HG03521 (cell line): ENCODE measurements around the gene CD74.
A peak's percentile ranks its signal among the peaks of the same experiment; 100 is the strongest.
"Not testable (repeated sequence)": the region's sequence is repeated elsewhere in the genome, so short reads cannot be mapped to it uniquely, and the experiment has no call there.

ENCODE experiments used
- ATAC-seq: cut with Tn5 transposase; IDR thresholded peaks from one replicate; pipeline ENCODE4 v1.9.1; 2021; ENCODE audit warnings: mild to moderate bottlenecking, moderate library complexity; ENCODE audit not compliant: unreplicated experiment

Gene CD74

GRCh38 chr5:150412319-150413175, at the start of gene CD74:
CD74 (minus strand) TSS chr5:150412910; CDS start chr5:150412749, 161 bp downstream.
- ATAC-seq, result peak; percentile 61

DNA sequence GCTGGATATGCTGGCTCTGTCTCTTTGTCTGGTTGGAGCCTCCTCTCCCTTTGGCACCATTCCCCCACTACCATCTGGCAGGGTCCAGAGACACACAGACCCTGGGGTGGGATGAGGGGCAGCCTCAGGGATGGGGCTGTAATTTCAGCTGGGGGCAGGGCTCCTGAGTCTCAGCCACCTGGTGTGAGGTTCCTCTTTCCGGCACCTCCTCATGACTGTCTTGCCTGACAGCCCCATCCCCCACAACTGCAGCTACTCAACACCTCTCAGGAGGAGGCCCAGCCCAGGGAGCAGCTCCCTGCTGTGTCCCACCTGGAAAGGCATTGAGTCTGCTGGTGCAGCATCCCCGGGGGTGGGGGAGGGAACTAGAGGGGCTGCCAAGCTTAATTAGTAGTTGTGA, 48.5 kb upstream of the CD74 start:
- peak; percentile 75 for ATAC-seq

- no peak for ATAC-seq
Observed at GRCh38 chr5:150460781-150461180, 48.1 kb upstream of the CD74 start.

- peak; percentile 57 for ATAC-seq
Observed at GRCh38 chr5:150458802-150459557, 46.3 kb upstream of the CD74 start.

GRCh38 chr5:150457562-150458240, 45.0 kb upstream of the CD74 start:
- ATAC-seq, result no peak

GRCh38 chr5:150457121-150457520, 44.4 kb upstream of the CD74 start:
- ATAC-seq, result no peak

DNA sequence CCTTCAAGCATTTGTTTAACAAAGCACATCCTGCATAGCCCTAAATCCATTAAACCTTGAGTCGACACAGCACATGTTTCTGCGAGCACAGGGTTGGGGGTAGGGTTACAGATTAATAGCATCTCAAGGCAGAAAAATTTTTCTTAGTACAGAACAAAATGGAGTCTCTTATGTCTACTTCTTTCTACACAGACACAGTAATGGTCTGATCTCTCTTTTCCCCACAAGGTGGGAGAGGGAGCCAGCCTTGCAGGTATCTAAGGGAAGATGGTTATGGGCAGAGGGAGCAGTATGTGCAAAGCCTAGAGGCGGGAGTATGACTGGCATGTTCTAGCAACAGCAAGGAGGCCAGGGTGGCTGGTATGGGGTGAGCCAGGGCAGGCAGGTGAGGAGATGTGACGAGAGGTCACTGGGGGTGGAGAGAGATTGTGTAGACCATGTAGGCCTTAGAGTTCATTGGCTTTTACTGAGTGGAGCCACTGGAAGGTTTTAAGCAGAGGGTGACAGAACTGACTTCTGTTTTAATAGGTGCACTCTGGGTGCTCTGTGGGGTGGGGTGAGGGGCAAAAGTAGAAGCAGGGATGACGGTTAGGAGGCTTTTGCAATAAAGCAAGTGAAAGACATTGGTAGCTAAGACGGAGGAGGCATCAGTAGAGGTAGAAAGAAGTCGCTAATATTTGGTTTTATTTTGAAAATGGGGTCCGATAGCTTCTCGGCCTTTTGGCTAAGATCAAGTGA, 42.0 kb upstream of the CD74 start:
- no peak for ATAC-seq

- not testable (repeated sequence) for ATAC-seq
Observed at GRCh38 chr5:150454027-150454426, 41.3 kb upstream of the CD74 start.

- ATAC-seq, result no peak
Observed at GRCh38 chr5:150452914-150453313, 40.2 kb upstream of the CD74 start.

DNA sequence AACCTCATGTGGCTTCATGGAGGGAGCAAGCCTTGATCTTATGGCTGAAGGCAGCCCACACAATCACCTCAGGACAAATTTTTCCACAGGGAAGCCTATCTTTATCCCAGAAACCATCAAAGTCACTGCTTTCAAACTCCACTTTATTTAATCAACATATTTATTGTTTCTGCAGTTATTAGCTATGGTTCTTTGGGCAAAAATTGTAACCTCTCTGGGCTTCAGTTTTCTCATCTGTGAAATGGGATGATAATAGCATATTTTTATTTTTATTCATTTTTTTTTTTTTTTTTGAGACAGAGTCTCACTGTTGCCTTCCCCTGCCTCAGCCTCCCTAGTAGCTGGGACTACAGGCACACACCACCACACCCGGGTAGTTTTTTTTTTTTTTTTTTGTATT, 38.9 kb upstream of the CD74 start:
- no peak for ATAC-seq

GRCh38 chr5:150449517-150450339, 37.0 kb upstream of the CD74 start, which contains the start of gene RPS14:
RPS14 (minus strand) TSS chr5:150449739; CDS start chr5:150447733, 2,006 bp downstream.
- peak; percentile 87 for ATAC-seq

GRCh38 chr5:150448952-150449516, 36.3 kb upstream of the CD74 start:
- ATAC-seq, result peak; percentile 17

DNA sequence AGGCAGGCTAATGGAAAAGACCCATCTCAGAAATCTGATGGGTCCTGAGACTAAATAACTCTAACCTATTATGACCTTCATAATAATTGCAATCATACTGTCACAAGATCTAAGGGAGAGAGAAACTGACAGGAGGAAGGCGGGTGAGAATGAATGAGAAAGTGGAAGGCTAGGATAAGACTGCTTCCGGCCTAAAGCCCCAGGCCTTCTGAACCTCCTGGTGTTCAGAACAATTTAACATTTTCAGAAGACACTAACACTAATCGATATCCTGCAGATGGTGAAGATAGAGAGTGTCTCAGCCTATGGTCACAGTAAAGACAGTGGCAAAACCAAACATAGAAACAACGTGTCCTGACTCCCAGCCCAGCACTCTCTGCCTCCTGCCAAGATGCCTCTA, 35.6 kb upstream of the CD74 start:
- no peak for ATAC-seq

DNA sequence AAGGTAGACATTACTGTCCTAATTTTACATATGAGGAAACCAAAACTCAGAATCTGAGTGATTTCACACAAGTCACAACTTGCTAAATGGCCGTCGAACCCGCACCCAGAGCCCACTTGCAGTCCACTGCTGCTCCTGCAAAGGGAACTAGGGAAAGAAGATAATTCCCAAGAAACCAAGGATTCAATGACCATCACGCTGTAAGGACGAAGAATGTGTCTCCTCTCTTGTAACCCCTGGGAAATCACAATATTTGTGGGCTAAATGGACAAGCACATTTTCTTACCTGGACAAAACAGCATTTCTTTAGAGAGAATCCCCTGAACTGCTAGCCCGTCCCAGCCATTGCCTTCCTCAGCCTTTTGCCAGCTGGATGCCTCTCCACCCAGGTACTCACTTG, 34.5 kb upstream of the CD74 start:
- ATAC-seq, result no peak

DNA sequence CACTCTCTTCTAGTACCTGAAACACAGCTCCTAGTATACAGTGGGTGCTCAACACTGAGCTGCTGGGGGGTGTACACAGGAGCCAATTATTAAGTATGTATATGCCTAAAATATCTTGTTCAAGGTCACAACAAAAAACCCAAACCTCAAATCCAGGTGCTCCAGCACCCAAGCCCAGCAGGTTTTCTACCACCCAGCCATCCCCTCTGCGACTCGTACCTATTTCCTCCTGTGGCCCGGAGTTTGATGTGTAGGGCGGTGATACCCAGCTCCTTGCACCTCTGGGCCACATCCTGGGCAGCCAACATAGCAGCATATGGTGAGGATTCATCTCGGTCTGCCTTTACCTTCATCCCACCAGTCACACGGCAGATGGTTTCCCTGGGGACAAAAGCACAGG, 33.9 kb upstream of the CD74 start:
- ATAC-seq, result no peak

GRCh38 chr5:150446088-150446487, 33.4 kb upstream of the CD74 start:
- ATAC-seq, result no peak

DNA sequence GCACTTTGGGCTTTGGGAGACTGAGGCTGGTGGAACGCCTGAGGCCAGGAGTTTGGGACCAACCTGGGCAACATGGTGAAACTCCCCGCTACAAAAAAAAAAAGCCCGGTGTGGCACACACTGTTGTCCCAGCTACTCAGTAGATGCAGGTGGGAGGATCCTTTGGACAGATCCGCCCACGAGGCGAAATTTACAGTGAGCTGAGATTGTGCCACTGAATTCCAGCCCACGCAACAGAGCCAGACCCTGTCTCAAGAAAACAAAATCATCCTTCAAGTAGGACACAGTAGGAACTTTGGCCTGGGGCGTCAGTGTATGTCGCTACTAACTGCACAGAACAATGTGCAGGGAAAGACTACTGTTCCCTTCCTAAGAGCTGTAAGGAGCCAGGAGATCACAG, 32.1 kb upstream of the CD74 start:
- no peak for ATAC-seq

GRCh38 chr5:150443242-150444075, 30.7 kb upstream of the CD74 start:
- ATAC-seq, result no peak

DNA sequence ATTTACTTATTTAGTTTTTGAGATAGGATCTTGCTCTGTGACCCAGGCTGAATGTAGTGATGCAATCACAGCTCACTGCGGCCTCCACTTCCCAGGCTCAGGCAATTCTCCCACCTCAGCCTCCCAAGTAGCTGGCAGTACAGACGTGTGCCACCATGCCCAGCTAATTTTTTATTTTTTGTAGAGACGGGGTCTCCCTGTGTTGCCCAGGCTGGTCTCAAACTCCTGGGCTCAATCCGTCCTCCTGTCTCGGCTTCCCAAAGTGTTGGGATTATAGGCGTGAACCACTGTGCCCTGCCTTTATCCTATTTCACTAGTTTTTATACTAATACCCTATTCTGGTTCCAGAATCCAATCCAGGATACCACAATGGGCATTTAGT, 30.0 kb upstream of the CD74 start:
- ATAC-seq, result no peak
